Sigmoid colon (tissue), 7 donors: Measurements from ENCODE around the gene RANBP3L. TPM values are rescaled to one million over a fixed set of nuclear protein-coding genes. Genes with fewer than 3 reads are reported as not detected.
A peak's percentile ranks its signal among the peaks of the same experiment; 100 is the strongest.
"Not testable (repeated sequence)": the region's sequence is repeated elsewhere in the genome, so short reads cannot be mapped to it uniquely, and the experiment has no call there.

Experiments
- DNase-seq: peaks from one replicate; pipeline ENCODE4 v3.0.0-alpha.2; 2019
- H3K27ac ChIP-seq, 4 donors: fragments of 200-600 bp; sonication (generic); one replicate each; pipeline ENCODE4 v1.5.1; 2016 to 2019; ENCODE audit warnings: mild to moderate bottlenecking in 1 of 4
- H3K27me3 ChIP-seq, 3 donors: fragments of 200-600 bp; sonication (generic); one replicate each; pipeline ENCODE4 v1.5.1; 2019; ENCODE audit warnings: mild to moderate bottlenecking in 1 of 3
- H3K36me3 ChIP-seq, 4 donors: fragments of 200-600 bp; sonication (generic); one replicate each; pipeline ENCODE4 v1.5.1; 2016 to 2019
- H3K4me1 ChIP-seq, 4 donors: fragments of 200-600 bp; sonication (generic); one replicate each; pipeline ENCODE4 v1.5.1; 2017 to 2019
- H3K4me3 ChIP-seq, 4 donors: fragments of 200-600 bp; sonication (generic); one replicate each; pipeline ENCODE4 v1.5.1; 2017 to 2019; ENCODE audit warnings: mild to moderate bottlenecking in 2 of 4, moderate library complexity in 1 of 4
- H3K9me3 ChIP-seq, 4 donors: fragments of 200-600 bp in 3 of 4; sonication (generic) in 3 of 4; one replicate each; pipeline versions ENCODE4 v1.5.1 to v1.6.1; 2013 to 2019
- CTCF ChIP-seq, 4 experiments: fragments of 450-650 bp in 3 of 4; fragments of 200-600 bp in 1 of 4; IDR thresholded peaks; one replicate each; pipeline ENCODE4 v1.5.1; 2016 to 2019; ENCODE audit warnings: antibody characterized with exemption in 4 of 4, mild to moderate bottlenecking in 3 of 4, moderate library complexity in 2 of 4
- EP300 ChIP-seq, 4 donors: sonication (generic); formaldehyde crosslinking; IDR thresholded peaks; one replicate each; pipeline ENCODE4 v1.6.1; 2017; ENCODE audit warnings: antibody characterized with exemption in 4 of 4
- POLR2A ChIP-seq, 2 donors: fragments of 450-650 bp; IDR thresholded peaks; one replicate each; pipeline ENCODE4 v1.6.1; 2016; ENCODE audit warnings: antibody characterized with exemption in 2 of 2, mild to moderate bottlenecking in 2 of 2, moderate library complexity in 2 of 2
- POLR2AphosphoS5 ChIP-seq, 4 donors: sonication (generic); formaldehyde crosslinking; IDR thresholded peaks; one replicate each; pipeline ENCODE4 v1.6.1; 2017; ENCODE audit warnings: antibody characterized with exemption in 4 of 4
- WGBS, 2 donors: extraction: QIAGEN DNeasy Blood & Tissue Kit; methylation state at CpG; one replicate each; pipeline ENCODE4 v1.1.7; 2013; 5-methylcytosine and 5-hydroxymethylcytosine counted together
- intact Hi-C: fragments of 100-400 bp; cut with DNase I; formaldehyde crosslinking; loops from one replicate; pipeline ENCODE4 v1.15.1; 2023
- polyA plus RNA-seq, 3 donors: library from polyadenylated mRNA; stranded (reverse); fragments of 200-250 nt; gene quantifications; one replicate each; pipeline ENCODE4 v1.2.3, GENCODE V29; 2013
- total RNA-seq, 4 donors: library from RNA; depleted of rRNA; stranded (reverse); fragments of >200 nt; gene quantifications; one replicate each; pipeline ENCODE4 v1.1.0, GENCODE V29; 2016
- donor health status: healthy with polysubstance abuse.
- donor health status: Bipolar disorder and iron deficiency.
- donor health status: healthy.

The RANBP3L gene
- total and polyA plus RNA-seq, 7 donors = 0.28 to 16.9 (median 3.5) TPM; not detected in 2

DNA sequence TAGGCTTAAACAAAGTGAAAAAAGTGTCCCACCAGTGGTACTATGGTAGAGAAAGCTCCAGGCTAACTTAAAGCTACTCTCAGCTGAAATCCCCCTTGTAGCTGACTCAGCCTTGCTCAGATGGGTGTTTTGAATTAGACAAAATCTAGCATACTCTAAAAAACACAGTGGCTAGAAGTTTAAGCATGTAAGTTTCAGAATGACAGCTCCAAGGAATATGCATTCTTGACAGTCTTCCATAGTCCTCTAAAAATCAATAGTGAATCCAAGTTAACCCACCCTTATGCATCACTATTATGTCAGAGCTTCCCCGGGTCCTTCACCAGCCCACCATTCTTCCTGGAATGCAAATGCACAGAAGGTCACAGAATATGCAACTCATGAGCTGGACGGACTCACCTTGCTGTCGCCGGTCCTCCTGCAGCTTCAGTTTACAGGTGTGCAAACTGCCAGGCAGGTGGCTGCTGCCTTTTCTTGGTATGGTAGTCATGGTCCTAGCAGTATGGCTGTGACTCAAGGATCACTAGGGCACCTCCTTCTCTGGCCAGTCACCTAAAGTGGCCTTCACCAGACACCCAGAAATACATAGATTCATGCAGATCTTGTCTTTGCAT is 668 bp downstream of the RANBP3L start:
- H3K36me3 ChIP-seq = no peaks in the 10 kb centered on the region
- peak overlapping the region in 3 of 4 donors; percentile 32 to 40 (median 35) for H3K4me3 ChIP-seq
- H3K27ac ChIP-seq = peak overlapping the region; percentile 79 to 86 (median 80)
- DNase-seq = no peak
- H3K27me3 ChIP-seq = no peaks in the 10 kb centered on the region
- WGBS, 2 donors = 30 to 60% methylated on average over 4 of the region's 4 CpGs
- peaks cover 0 to 44% (median 37%) of the 10 kb centered on the region in 4 donors for H3K4me1 ChIP-seq
- no peak for TF ChIP-seq CTCF (IDR thresholded peaks at IDR 0.05)
- TF ChIP-seq POLR2AphosphoS5 (IDR thresholded peaks at IDR 0.05) = no peak
- TF ChIP-seq EP300 (IDR thresholded peaks at IDR 0.05) = no peak
- TF ChIP-seq POLR2A (IDR thresholded peaks at IDR 0.05) = no peak
- intact Hi-C loops = loop anchor here (10.0 kb wide), 1 partner anchor 56 kb away; the partner anchor contains the start of gene NADK2
- H3K9me3 ChIP-seq = no peaks in the 10 kb centered on the region

- H3K9me3 ChIP-seq = no peaks in the 10 kb centered on the region
- WGBS, 2 donors = 77 to 88% methylated on average over 3 of the region's 3 CpGs
- peaks cover 0 to 44% (median 36%) of the 10 kb centered on the region in 4 donors for H3K4me1 ChIP-seq
- peak overlapping the region; percentile 79 to 86 (median 80) for H3K27ac ChIP-seq
- H3K4me3 ChIP-seq = peak overlapping the region in 2 of 4 donors; percentile 35 to 40
- no peak for TF ChIP-seq POLR2A (IDR thresholded peaks at IDR 0.05)
- no peak for TF ChIP-seq EP300 (IDR thresholded peaks at IDR 0.05)
- TF ChIP-seq CTCF (IDR thresholded peaks at IDR 0.05) = no peak
- no peak for TF ChIP-seq POLR2AphosphoS5 (IDR thresholded peaks at IDR 0.05)
- DNase-seq = no peak
- intact Hi-C loops = loop anchor here (10.0 kb wide), 1 partner anchor 56 kb away; the partner anchor contains the start of gene NADK2
- H3K36me3 ChIP-seq = no peaks in the 10 kb centered on the region
- H3K27me3 ChIP-seq = no peaks in the 10 kb centered on the region
These were observed 1.3 kb downstream of the RANBP3L start for GRCh38 chr5:36300191-36300926.

- H3K4me3 ChIP-seq = no peak overlapping the region
- H3K9me3 ChIP-seq = no peaks in the 10 kb centered on the region
- no peaks in the 10 kb centered on the region for H3K36me3 ChIP-seq
- peaks cover 0 to 44% (median 36%) of the 10 kb centered on the region in 4 donors for H3K4me1 ChIP-seq
- DNase-seq = no peak
- H3K27ac ChIP-seq = peak overlapping the region in 1 of 4 donors; percentile 5
- no peaks in the 10 kb centered on the region for H3K27me3 ChIP-seq
- intact Hi-C loops = no loop called here
- TF ChIP-seq POLR2AphosphoS5 (IDR thresholded peaks at IDR 0.05) = no peak
These were observed 3.1 kb downstream of the RANBP3L start for GRCh38 chr5:36298552-36298951.

DNA sequence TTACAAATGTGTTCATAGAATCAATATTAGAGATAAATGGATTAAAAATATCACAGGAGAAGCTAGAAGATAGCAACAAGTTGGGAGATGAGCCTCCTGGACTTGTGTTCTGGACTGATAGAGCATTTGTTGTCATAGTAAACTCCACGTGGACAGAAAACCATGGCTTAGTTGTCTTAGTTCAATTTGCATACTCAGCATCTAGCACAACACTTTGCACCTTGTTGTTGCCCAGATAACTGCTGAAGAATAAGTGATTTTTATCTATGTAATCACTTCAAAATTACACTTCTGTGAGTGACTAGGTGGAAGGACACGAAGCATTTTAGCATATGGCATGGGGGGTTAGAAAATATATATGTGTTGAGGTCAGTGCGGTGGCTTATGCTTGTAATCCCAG is 4.0 kb downstream of the RANBP3L start:
- Histone ChIP-seq H3K4me1 (peaks cover 0 to 38% (median 28%) of the 10 kb centered on the region in 4 donors), H3K9me3 (no peaks in the 10 kb centered on the region), H3K27ac (no peak overlapping the region), H3K36me3 (no peaks in the 10 kb centered on the region), H3K27me3 (no peaks in the 10 kb centered on the region), H3K4me3 (no peak overlapping the region)
- no peak for TF ChIP-seq POLR2A (IDR thresholded peaks at IDR 0.05)
- TF ChIP-seq POLR2AphosphoS5 (IDR thresholded peaks at IDR 0.05) = no peak
- no peak for TF ChIP-seq CTCF (IDR thresholded peaks at IDR 0.05)
- TF ChIP-seq EP300 (IDR thresholded peaks at IDR 0.05) = no peak
- DNase-seq = no peak
- WGBS, 2 donors = 90 to 92% methylated on average over 3 of the region's 3 CpGs
- intact Hi-C loops = no loop called here

DNA sequence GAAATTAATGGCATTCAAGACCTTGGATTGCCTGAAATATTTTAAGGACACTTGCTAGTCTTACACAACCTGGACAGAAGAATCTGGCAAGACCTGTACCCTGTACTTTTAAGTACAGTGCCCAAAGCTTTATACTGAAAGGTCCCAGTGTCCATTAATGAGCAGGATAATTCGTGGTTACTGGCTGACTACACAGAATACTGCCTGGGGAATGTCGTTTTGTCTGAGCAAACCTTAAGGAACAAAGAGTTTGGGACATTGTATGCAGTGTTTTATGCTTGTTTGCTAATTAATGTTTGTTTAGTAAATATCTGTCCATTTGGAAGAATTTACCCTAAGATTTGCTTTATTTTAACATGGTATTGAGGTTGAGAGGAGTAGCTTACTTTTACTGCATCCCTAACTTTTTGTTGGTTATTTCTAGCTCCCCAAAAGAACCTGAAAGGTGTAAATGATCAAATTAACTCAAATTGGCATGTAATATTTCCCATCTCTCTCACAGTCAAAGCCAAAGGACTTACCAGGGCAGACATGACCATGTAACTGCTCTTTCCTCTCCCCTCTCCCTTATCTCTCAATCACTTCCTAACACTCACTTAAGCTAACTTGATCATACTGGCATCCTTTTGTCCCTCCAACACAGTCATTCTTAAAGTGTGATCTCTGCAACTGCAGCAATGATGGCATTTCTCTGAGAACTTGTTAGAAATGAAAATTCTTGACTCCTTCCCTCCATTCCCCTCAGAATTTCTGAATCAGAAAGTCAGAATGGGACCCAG is 15.7 kb downstream of the RANBP3L start:
- no peak overlapping the region for H3K4me3 ChIP-seq
- intact Hi-C loops = no loop called here
- no peaks in the 10 kb centered on the region for H3K27me3 ChIP-seq
- no peak for TF ChIP-seq POLR2A (IDR thresholded peaks at IDR 0.05)
- no peak for TF ChIP-seq POLR2AphosphoS5 (IDR thresholded peaks at IDR 0.05)
- no peak for TF ChIP-seq CTCF (IDR thresholded peaks at IDR 0.05)
- TF ChIP-seq EP300 (IDR thresholded peaks at IDR 0.05) = no peak
- no peaks in the 10 kb centered on the region for H3K36me3 ChIP-seq
- DNase-seq = no peak
- WGBS, 2 donors = 16 to 54% methylated on average over 2 of the region's 2 CpGs
- H3K4me1 ChIP-seq = no peaks in the 10 kb centered on the region
- H3K27ac ChIP-seq = no peak overlapping the region
- H3K9me3 ChIP-seq = no peaks in the 10 kb centered on the region

DNA sequence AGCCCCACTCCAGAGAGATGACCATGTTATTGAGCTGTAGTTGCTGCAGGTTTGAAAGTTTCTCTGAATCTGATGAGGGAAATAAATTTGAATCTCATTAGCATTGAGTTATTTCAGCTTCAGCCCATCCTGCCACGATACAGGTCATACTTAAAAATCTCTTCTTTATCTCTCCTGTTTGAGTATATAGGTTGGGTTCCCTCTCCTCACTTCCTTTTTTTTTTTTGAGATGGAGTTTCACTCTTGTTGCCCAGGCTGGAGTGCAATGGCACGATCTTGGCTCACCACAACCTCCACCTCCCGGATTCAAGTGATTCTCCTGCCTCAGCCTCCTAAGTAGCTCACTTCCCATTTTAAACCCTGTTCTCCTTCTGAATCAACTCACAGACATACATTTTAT is 17.9 kb downstream of the RANBP3L start:
- H3K9me3 ChIP-seq, H3K27me3 ChIP-seq, H3K36me3 ChIP-seq, H3K4me3 ChIP-seq, intact Hi-C loops, H3K27ac ChIP-seq, H3K4me1 ChIP-seq, DNase-seq: not testable (repeated sequence)
- 71 to 77% methylated on average over 3 of the region's 3 CpGs for WGBS, 2 donors
